HEK293T (cell line): ENCODE measurements around the gene RBFOX2.

ENCODE experiments used
- FOXM1 ChIP-seq: fragments of 450-650 bp; IDR thresholded peaks from 2 replicates; pipeline ENCODE4 v1.6.1; 2017; ENCODE audit warnings: mild to moderate bottlenecking, borderline replicate concordance
- L3MBTL2 ChIP-seq: fragments of 450-650 bp; conservative IDR thresholded peaks from 2 replicates; pipeline ENCODE4 v1.6.1; 2016; ENCODE audit warnings: mild to moderate bottlenecking
- ZNF384 ChIP-seq: fragments of 450-650 bp; IDR thresholded peaks from 2 replicates; pipeline ENCODE4 v1.6.1; 2016

GRCh38 chr22:36008131-36008530 is 20.5 kb downstream of the RBFOX2 start:
- TF ChIP-seq FOXM1: no peak
- TF ChIP-seq L3MBTL2: no peak
- TF ChIP-seq ZNF384: no peak
